Kidney (tissue), 14 donors: Measurements from ENCODE around the gene DPH7. TPM values are rescaled to one million over a fixed set of nuclear protein-coding genes. Genes with fewer than 3 reads are reported as not detected.

Experiments used
- DNase-seq, 5 donors: peaks; one replicate each; pipeline ENCODE4 v3.0.0-alpha.2; 2013 to 2020
- FAIRE-seq: peaks from 2 replicates; lab custom pipeline; 2012; peaks lifted over from hg19 to GRCh38; lab: Jason Lieb, UNC
- H3K27ac ChIP-seq, 2 donors: one replicate each; pipeline ENCODE4 v1.7.0; 2013; ENCODE audit warnings: low read depth in 2 of 2, low read length in 2 of 2, inconsistent platforms in 1 of 2
- H3K27me3 ChIP-seq: one replicate; pipeline ENCODE4 v1.7.1; 2013; ENCODE audit warnings: low read length, inconsistent platforms; ENCODE audit not compliant: control insufficient read depth, insufficient read depth
- H3K36me3 ChIP-seq, 3 donors: one replicate each; pipeline versions ENCODE4 v1.7.0 to v1.7.1; 2013; ENCODE audit warnings: low read length in 3 of 3, control low read depth in 1 of 3, inconsistent platforms in 1 of 3; ENCODE audit not compliant: insufficient read depth in 3 of 3, control insufficient read depth in 2 of 3
- H3K4me1 ChIP-seq, 3 donors: one replicate each; pipeline versions ENCODE4 v1.7.0 to v1.7.1; 2013; ENCODE audit warnings: low read length in 3 of 3, inconsistent platforms in 1 of 3, low read depth in 1 of 3; ENCODE audit not compliant: control insufficient read depth in 2 of 3, insufficient read depth in 2 of 3
- H3K4me3 ChIP-seq, 3 donors: one replicate each; pipeline versions ENCODE4 v1.7.0 to v1.8.1; 2013; ENCODE audit warnings: low read length in 3 of 3, control low read depth in 1 of 3, inconsistent platforms in 1 of 3
- H3K9ac ChIP-seq, 3 donors: one replicate each; pipeline versions ENCODE4 v1.7.0 to v1.7.1; 2013; ENCODE audit warnings: low read length in 3 of 3, control low read depth in 1 of 3, inconsistent platforms in 1 of 3
- H3K9me3 ChIP-seq, 3 donors: one replicate each; pipeline versions ENCODE4 v1.7.0 to v1.7.1; 2013; ENCODE audit warnings: low read length in 3 of 3, control low read depth in 1 of 3, inconsistent platforms in 1 of 3; ENCODE audit not compliant: control insufficient read depth in 2 of 3, insufficient read depth in 1 of 3
- intact Hi-C: fragments of 100-400 bp; cut with DNase I; formaldehyde crosslinking; loops from one replicate; pipeline ENCODE4 v1.11.1; 2022
- polyA plus RNA-seq: library from polyadenylated mRNA; stranded (reverse); fragments of 350-450 nt; fragmentation: Illumina TruSeq; extraction: RNeasy Lipid Tissue Mini Kit (QIAGEN cat#74804); gene quantifications from one replicate; pipeline ENCODE4 v1.2.3, GENCODE V29; 2014; ENCODE audit warnings: low read depth, low replicate concordance; ENCODE audit not compliant: insufficient read depth
- total RNA-seq: library from RNA; stranded (reverse); fragmentation: NEBNext Ultra II Directional; extraction: Animal tissue kit (Norgen Biotek cat#: 25700); gene quantifications from one replicate; pipeline ENCODE4 v1.2.1, GENCODE V29; 2021
- TF ChIP-seq, protein P1 (sequence below): IDR thresholded peaks from 3 replicates; pipeline ENCODE4 v1.5.1; 2012; ENCODE audit warnings: mild to moderate bottlenecking, moderate library complexity, borderline replicate concordance; ENCODE audit not compliant: insufficient read depth; ENCODE audit errors: extremely low read depth
- donor health status: control.
- donor health status: control.
- donor health status: control.
- donor health status: control.
- donor health status: control.
- donor health status: DM: yes; HTN: yes; CAD: no.
- donor health status: Normal renal cell carcinoma (clear cell type).

Gene DPH7
- total and polyA plus RNA-seq, 2 donors from 2014 or later, result 23.2 to 31.4 TPM

DNA sequence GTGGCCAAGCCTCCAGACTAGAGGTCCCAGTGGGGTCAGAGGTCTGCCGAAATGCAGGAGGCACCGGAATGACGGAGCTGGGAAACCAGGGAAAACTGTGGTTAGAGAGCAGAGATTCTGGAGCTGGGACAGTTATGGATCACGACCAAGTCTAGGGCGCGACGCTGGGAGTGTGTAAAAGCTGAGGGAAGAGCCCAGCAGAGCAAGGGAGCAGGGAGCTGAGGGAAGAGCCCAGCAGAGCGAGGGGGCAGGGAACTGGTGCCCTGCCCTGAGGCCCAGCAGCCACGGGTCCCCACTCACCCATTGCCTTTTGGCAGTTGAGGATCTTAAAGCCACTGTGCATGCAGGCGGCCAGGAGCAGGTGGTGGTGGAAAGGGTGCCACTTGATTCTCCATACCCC lies 14.6 kb downstream of the DPH7 start:
- intact Hi-C loops, result no loop called here
- H3K27me3 ChIP-seq, result no peaks in the 10 kb centered on the region
- H3K9ac ChIP-seq, result no peak overlapping the region
- no peak overlapping the region for H3K27ac ChIP-seq
- peaks cover 0 to 6% (median 3%) of the 10 kb centered on the region in 3 donors for H3K36me3 ChIP-seq
- no peak for FAIRE-seq
- H3K4me1 ChIP-seq, result no peaks in the 10 kb centered on the region
- no peak for DNase-seq
- no peaks in the 10 kb centered on the region for H3K9me3 ChIP-seq
- no peak overlapping the region for H3K4me3 ChIP-seq
- TF ChIP-seq, protein P1, sequence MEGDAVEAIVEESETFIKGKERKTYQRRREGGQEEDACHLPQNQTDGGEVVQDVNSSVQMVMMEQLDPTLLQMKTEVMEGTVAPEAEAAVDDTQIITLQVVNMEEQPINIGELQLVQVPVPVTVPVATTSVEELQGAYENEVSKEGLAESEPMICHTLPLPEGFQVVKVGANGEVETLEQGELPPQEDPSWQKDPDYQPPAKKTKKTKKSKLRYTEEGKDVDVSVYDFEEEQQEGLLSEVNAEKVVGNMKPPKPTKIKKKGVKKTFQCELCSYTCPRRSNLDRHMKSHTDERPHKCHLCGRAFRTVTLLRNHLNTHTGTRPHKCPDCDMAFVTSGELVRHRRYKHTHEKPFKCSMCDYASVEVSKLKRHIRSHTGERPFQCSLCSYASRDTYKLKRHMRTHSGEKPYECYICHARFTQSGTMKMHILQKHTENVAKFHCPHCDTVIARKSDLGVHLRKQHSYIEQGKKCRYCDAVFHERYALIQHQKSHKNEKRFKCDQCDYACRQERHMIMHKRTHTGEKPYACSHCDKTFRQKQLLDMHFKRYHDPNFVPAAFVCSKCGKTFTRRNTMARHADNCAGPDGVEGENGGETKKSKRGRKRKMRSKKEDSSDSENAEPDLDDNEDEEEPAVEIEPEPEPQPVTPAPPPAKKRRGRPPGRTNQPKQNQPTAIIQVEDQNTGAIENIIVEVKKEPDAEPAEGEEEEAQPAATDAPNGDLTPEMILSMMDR, result no peak

DNA sequence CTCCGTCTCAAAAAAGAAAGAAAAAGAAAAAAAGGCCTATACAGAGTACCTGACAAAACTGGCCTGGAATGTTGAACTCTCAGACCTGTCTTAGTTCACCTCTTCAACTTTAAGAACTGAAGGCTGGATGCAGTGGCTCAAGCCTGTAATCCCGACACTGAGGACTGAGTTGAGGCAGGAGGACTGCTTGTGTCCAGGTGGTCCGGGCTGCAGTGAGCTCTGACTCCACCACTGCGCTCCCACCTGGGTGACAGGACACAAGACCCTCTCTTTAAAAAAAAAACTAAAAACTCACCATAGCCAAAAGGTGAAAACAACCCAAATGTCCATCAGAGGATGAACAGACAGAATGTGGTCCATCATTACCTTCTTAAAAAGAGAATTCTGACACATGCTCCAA lies 20.6 kb downstream of the DPH7 start:
- no peak overlapping the region for H3K27ac ChIP-seq
- no peak overlapping the region for H3K9ac ChIP-seq
- H3K4me1 ChIP-seq, result no peaks in the 10 kb centered on the region
- DNase-seq (no peak), FAIRE-seq (no peak)
- peaks cover 0 to 12% (median 4%) of the 10 kb centered on the region in 3 donors for H3K36me3 ChIP-seq
- intact Hi-C loops, result no loop called here
- TF ChIP-seq, protein P1, result no peak
- H3K4me3 ChIP-seq, result no peak overlapping the region
- no peaks in the 10 kb centered on the region for H3K9me3 ChIP-seq
- H3K27me3 ChIP-seq, result no peaks in the 10 kb centered on the region

DNA sequence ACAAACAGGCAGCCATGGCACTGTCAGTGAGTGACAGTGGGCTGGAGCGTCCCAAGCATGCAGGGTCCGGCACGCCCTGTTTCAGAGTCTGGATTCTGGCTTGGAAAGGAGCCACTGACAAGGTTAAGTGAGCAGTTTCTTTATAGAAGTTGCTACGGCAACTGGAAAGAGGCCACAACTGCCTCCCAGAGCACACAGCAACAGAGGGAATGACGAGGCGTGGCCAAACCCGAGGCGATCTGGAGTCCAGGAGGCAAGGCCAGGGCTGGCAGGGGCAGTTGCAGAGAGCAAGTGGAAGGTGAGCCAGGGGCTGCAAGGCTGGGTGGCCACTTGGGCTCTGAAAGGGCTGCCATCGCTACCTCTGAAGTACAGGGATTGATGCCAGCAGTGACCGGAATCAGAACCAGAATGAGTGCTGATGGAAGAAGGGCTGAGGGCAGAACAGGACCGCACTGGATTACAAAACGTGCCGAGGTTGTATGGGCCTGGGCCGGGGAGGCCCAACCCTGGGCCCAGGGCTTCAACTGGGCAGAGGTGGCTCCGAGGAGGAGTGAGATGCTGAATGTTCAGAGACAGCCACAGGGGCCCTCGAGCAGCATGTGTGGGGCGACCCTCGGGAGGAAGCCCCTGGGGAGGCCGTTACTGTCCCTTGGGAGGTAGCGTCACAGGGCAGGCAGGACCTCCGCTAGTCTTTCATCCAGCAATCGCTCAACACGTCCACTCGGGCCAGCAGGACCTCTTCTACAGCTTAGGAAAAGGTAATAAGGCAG lies 22.5 kb downstream of the DPH7 start:
- peak in 1 of 5 donors; percentile 70 for DNase-seq
- H3K9ac ChIP-seq, result no peak overlapping the region

More for the DNA sequence above, 22.5 kb downstream of the DPH7 start:
- Histone ChIP-seq H3K9me3 (no peaks in the 10 kb centered on the region), H3K27ac (no peak overlapping the region), H3K27me3 (no peaks in the 10 kb centered on the region), H3K4me1 (peaks cover 0 to 5% (median 5%) of the 10 kb centered on the region in 3 donors), H3K36me3 (peaks cover 0 to 12% (median 4%) of the 10 kb centered on the region in 3 donors), H3K4me3 (no peak overlapping the region)
- intact Hi-C loops, result no loop called here
- TF ChIP-seq, protein P1, result no peak
- no peak for FAIRE-seq
